DMS53 treated with DMSO at 0.1 percent for 48 hours (cell line): ENCODE results near the gene RAPGEF5.
A peak's percentile ranks its signal among the peaks of the same experiment; 100 is the strongest.

Experiments
- DNase-seq: peaks from one replicate; lab custom pipeline; 2025; ENCODE audit not compliant: unreplicated experiment; lab: John Stamatoyannopoulos, UW

The RAPGEF5 gene

DNA sequence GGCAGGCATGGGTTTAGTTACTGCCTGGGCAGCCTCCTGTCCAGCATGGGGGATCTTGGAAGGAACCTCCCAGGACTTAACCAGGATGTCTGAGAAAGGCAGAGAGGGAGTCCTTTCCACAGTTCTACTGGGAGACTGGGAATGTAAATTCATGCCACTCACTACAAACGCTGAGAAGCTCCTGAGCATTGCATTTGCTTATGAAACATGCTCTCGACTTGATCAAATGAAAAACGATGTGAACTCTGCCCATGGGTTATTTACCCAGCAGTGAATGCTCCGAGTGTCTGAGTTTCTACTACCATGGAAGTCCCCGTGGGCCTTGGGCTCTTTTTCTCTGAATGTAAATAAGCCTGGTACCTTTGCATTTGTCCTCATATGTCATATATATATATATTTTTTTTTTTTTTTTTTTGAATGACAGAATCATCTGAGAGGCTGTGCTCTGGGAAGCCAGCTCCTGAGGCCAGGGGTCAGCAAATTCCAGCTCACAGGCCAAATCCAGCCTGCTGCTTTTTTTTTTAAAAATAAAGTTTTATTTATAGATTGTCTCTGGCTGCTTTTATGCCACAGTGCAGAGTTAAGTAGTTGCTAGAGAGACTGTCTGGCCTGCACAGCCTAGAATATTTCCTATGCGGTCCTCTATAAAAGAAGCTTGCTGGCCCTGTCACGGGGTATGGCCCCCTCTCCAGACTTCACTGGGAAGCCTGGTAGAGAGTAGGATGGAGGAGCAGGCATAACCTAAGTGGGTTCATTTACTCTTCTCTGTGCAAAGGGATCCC is 21.4 kb upstream of the RAPGEF5 start:
- no peak for DNase-seq

GRCh38 chr7:22377703-22378102 is 20.7 kb upstream of the RAPGEF5 start:
- no peak for DNase-seq

GRCh38 chr7:22375359-22376048 is 18.6 kb upstream of the RAPGEF5 start:
- DNase-seq, result no peak

GRCh38 chr7:22373911-22374310 is 17.0 kb upstream of the RAPGEF5 start:
- no peak for DNase-seq

GRCh38 chr7:22373388-22373787 is 16.4 kb upstream of the RAPGEF5 start:
- DNase-seq, result no peak

GRCh38 chr7:22372863-22373262 is 15.9 kb upstream of the RAPGEF5 start:
- DNase-seq, result no peak

- no peak for DNase-seq
Measured at GRCh38 chr7:22371878-22372277, 14.9 kb upstream of the RAPGEF5 start.

DNA sequence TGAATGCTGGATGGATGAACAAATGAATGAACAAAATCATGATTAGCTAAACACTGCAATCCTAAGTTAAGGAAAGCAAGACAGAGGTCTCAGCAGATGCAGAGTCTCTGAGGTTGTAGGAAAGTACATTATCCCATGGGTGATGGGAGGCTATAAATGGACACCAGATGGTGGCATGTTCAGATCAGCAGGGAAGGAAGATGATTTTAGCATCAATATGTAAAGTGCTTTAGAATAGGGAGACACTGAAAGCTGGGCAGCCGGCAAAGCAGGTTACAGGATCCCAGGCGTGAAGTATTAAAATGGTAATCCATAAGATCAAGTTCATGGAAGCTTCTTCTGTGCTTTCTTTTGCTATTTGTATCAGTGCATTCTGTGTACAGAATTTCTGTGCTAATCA is 7.9 kb upstream of the RAPGEF5 start:
- no peak for DNase-seq

GRCh38 chr7:22363756-22364422 is 6.9 kb upstream of the RAPGEF5 start:
- no peak for DNase-seq

GRCh38 chr7:22361795-22362194 is 4.8 kb upstream of the RAPGEF5 start:
- peak; percentile 98 for DNase-seq

DNA sequence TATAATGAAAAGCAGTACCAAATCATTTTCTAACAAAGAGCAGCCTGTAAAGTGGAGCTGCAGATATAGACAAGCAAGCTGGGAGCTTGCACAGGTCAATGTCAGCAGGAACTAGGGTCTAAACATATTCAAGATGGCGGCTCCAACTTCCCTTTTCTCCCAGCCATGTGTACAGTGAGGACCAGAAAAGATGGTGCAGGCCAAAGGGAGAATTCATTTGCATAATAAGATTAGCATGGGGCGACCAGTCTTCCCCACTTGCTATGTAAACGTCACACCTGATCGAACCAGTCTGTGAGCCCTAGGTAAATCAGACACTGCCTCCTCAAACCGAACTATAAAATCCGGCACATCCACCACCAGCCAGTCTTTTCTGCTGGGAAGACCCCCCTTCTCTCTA is 4.4 kb upstream of the RAPGEF5 start:
- DNase-seq, result peak; percentile 89

- DNase-seq, result peak; percentile 64
Measured at GRCh38 chr7:22358820-22359697, 2.1 kb upstream of the RAPGEF5 start.

- peak; percentile 97 for DNase-seq
Measured at GRCh38 chr7:22357311-22358175, 589 bp upstream of the RAPGEF5 start.

DNA sequence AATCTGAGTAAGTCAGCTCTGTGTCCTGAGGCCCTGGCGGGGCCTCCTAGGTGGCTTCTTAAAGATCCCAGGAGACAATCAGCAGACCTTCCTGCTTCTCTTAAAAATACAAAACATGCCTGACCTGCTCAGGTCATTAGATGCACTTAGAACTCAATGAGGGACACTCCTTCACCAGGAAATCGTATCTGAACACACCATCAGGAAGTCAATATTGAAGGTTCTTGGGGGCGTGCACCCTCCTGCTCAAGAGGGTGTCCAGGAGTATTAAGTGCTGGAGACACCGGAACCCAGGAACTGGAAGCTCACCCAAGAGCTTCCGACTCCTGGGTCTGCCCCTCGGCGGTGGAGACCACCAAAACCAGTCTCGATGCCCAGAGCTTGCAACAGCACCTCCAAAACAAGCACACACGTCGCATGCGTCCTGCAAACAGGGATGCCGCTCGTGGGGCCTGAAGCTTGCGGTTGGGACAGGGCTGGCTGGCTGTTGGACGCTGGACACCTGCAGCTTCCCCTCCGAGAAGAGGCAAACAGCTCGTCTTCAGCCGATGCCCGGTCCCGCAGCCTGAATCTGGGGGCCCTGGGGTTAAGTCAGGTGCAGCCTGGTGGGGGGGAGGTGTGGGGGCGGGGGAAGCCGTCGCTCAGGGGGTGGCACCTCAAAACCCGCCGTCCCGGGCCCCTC is 803 bp downstream of the RAPGEF5 start:
- peak; percentile 78 for DNase-seq

DNA sequence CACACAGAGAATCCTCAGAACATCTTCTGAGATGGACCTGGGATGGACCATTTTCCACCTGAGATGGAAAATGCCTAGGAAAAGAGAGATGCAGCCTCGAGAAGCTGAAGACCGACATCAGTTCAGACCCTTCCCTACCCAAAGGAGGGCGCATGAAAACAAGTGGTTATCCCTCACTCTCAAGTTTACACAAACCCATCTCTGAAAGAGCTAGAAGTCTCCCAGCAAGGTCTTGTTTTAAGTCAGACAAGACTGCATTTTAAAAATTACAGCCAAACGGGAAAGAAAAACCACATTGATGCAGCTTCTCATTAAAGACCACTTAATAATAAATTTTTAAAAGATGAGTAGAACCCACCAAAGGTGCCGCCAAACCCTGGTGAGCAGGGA is 1.3 kb downstream of the RAPGEF5 start:
- DNase-seq, result no peak

DNA sequence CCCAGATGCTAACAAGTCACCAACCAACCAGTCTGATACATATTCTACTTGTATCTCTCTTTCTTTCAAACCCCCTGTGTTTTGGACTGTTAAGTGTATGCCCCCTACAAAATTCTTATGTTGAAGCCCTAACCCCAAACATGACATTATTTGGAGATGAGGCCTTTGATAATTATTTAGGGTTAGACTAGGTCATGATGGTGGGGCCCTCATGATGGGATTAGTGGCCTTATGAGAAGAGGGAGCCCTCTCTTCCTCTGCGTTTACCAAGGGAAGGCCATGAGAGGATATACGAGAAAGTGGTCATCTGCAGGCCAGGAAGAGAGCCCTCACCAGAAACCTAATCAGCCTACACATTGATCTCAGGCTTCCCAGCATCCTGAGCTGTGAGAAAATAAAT is 2.5 kb downstream of the RAPGEF5 start:
- no peak for DNase-seq

DNA sequence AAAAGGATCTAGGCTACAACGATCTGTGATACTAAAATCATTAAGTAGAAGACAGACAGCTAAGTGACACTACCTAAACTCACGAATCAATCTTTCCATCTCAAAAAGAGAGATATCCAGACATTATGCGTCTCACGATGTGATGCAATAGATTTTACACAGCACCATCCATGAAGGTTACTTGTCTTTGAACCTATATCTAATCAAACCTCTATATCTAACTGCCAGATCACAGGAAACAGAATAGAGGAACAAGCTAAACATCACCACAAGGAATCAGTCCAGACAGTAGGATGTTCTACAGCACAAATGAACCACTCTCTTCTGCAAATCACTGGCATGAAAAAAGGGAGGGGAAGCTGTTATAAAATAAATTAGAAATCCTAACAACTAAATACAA is 4.1 kb downstream of the RAPGEF5 start:
- no peak for DNase-seq

GRCh38 chr7:22351878-22352277 is 5.1 kb downstream of the RAPGEF5 start:
- peak; percentile 71 for DNase-seq

DNA sequence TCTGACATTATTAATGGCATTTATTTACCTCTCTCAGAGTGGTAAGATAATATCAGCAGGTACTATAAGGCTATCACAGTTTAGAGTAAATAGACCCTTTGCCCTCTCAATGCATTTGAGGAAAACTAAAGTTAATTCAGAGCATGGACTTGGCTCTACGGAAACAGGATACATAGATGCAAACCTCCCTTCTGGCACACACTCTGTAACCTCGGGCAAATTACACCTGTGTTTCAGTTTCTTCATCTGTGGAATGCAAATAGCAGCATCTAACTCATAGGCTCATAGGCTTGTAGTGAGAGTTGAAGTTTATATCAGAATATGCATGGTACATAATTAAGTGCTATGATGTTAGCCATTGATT is 5.6 kb downstream of the RAPGEF5 start:
- peak; percentile 79 for DNase-seq
